HEK293 (cell line): Measurements from ENCODE around the gene MAP6.

Experiments used
- EGR2 ChIP-seq: fragments of 450-650 bp; formaldehyde crosslinking; IDR thresholded peaks from 2 replicates; pipeline ENCODE4 v1.5.1; 2016; ENCODE audit warnings: low read depth, missing biosample characterization, missing genetic modification characterization
- IKZF3 ChIP-seq: fragments of 450-650 bp; IDR thresholded peaks from 2 replicates; pipeline ENCODE4 v1.5.0; 2018; ENCODE audit warnings: missing biosample characterization, mild to moderate bottlenecking, missing genetic modification characterization, moderate library complexity
- MZF1 ChIP-seq: fragments of 450-650 bp; formaldehyde crosslinking; IDR thresholded peaks from 2 replicates; pipeline ENCODE4 v1.5.1; 2017; ENCODE audit warnings: missing biosample characterization, missing genetic modification characterization, borderline replicate concordance
- OVOL3 ChIP-seq: fragments of 450-650 bp; formaldehyde crosslinking; IDR thresholded peaks from 2 replicates; pipeline ENCODE4 v1.5.1; 2016; ENCODE audit warnings: missing biosample characterization, missing genetic modification characterization
- RBAK ChIP-seq: fragments of 450-650 bp; formaldehyde crosslinking; IDR thresholded peaks from 2 replicates; pipeline ENCODE4 v1.5.1; 2016; ENCODE audit warnings: missing biosample characterization, missing genetic modification characterization
- TRIM28 ChIP-seq: IDR thresholded peaks from 2 replicates; pipeline ENCODE4 v1.6.1; 2011; ENCODE audit warnings: low read length, control low read depth, borderline replicate concordance
- ZBTB17 ChIP-seq: fragments of 450-650 bp; formaldehyde crosslinking; IDR thresholded peaks from 2 replicates; pipeline ENCODE4 v1.5.1; 2016; ENCODE audit warnings: missing biosample characterization, missing genetic modification characterization
- ZFP3 ChIP-seq: fragments of 450-650 bp; formaldehyde crosslinking; IDR thresholded peaks from 2 replicates; pipeline ENCODE4 v1.5.1; 2016; ENCODE audit warnings: low read depth, missing biosample characterization, missing genetic modification characterization
- ZNF121 ChIP-seq: fragments of 450-650 bp; formaldehyde crosslinking; IDR thresholded peaks from 2 replicates; pipeline ENCODE4 v1.5.1; 2016; ENCODE audit warnings: missing biosample characterization, missing genetic modification characterization
- ZNF133 ChIP-seq: fragments of 450-650 bp; formaldehyde crosslinking; IDR thresholded peaks from 2 replicates; pipeline ENCODE4 v1.5.1; 2016; ENCODE audit warnings: missing biosample characterization, missing genetic modification characterization
- ZNF138 ChIP-seq: fragments of 450-650 bp; formaldehyde crosslinking; IDR thresholded peaks from 2 replicates; pipeline ENCODE4 v1.5.1; 2016; ENCODE audit warnings: missing biosample characterization, missing genetic modification characterization, borderline replicate concordance
- ZNF16 ChIP-seq: fragments of 450-650 bp; formaldehyde crosslinking; IDR thresholded peaks from 2 replicates; pipeline ENCODE4 v1.5.1; 2016; ENCODE audit warnings: low read depth, missing biosample characterization, missing genetic modification characterization
- ZNF175 ChIP-seq: fragments of 450-650 bp; formaldehyde crosslinking; IDR thresholded peaks from 2 replicates; pipeline ENCODE4 v1.5.1; 2016; ENCODE audit warnings: missing biosample characterization, missing genetic modification characterization
- ZNF221 ChIP-seq: fragments of 450-650 bp; formaldehyde crosslinking; IDR thresholded peaks from 2 replicates; pipeline ENCODE4 v1.5.1; 2017; ENCODE audit warnings: missing biosample characterization, missing genetic modification characterization, borderline replicate concordance
- ZNF223 ChIP-seq: fragments of 450-650 bp; formaldehyde crosslinking; IDR thresholded peaks from 2 replicates; pipeline ENCODE4 v1.5.1; 2016; ENCODE audit warnings: missing biosample characterization, missing genetic modification characterization
- ZNF266 ChIP-seq: fragments of 450-650 bp; formaldehyde crosslinking; IDR thresholded peaks from 2 replicates; pipeline ENCODE4 v1.5.1; 2016; ENCODE audit warnings: missing biosample characterization, missing genetic modification characterization, low read depth
- ZNF335 ChIP-seq: fragments of 450-650 bp; formaldehyde crosslinking; conservative IDR thresholded peaks from 2 replicates; pipeline ENCODE4 v1.5.1; 2016; ENCODE audit warnings: missing biosample characterization, missing genetic modification characterization
- ZNF350 ChIP-seq: fragments of 450-650 bp; formaldehyde crosslinking; IDR thresholded peaks from 2 replicates; pipeline ENCODE4 v1.5.0; 2017; ENCODE audit warnings: missing biosample characterization, mild to moderate bottlenecking, missing genetic modification characterization
- ZNF354C ChIP-seq: fragments of 450-650 bp; formaldehyde crosslinking; IDR thresholded peaks from 2 replicates; pipeline ENCODE4 v1.5.1; 2016; ENCODE audit warnings: missing biosample characterization, missing genetic modification characterization, low read depth, borderline replicate concordance
- ZNF366 ChIP-seq: fragments of 450-650 bp; formaldehyde crosslinking; conservative IDR thresholded peaks from 2 replicates; pipeline ENCODE4 v1.5.1; 2016; ENCODE audit warnings: missing biosample characterization, missing genetic modification characterization
- ZNF529 ChIP-seq: fragments of 450-650 bp; formaldehyde crosslinking; IDR thresholded peaks from 2 replicates; pipeline ENCODE4 v1.5.1; 2017; ENCODE audit warnings: missing genetic modification characterization, missing biosample characterization; ENCODE audit not compliant: insufficient replicate concordance
- ZNF555 ChIP-seq: fragments of 450-650 bp; formaldehyde crosslinking; conservative IDR thresholded peaks from 2 replicates; pipeline ENCODE4 v1.5.1; 2017; ENCODE audit warnings: missing biosample characterization, mild to moderate bottlenecking, missing genetic modification characterization, inconsistent platforms
- ZNF658 ChIP-seq: fragments of 450-650 bp; formaldehyde crosslinking; IDR thresholded peaks from 2 replicates; pipeline ENCODE4; 2016; ENCODE audit warnings: missing biosample characterization, missing genetic modification characterization
- ZNF747 ChIP-seq: fragments of 450-650 bp; formaldehyde crosslinking; IDR thresholded peaks from 2 replicates; pipeline ENCODE4 v1.5.1; 2016; ENCODE audit warnings: missing biosample characterization, missing genetic modification characterization
- ZSCAN23 ChIP-seq: fragments of 450-650 bp; formaldehyde crosslinking; IDR thresholded peaks from 2 replicates; pipeline ENCODE4 v1.5.1; 2016; ENCODE audit warnings: missing biosample characterization, missing genetic modification characterization
- ZXDB ChIP-seq: fragments of 450-650 bp; formaldehyde crosslinking; IDR thresholded peaks from 2 replicates; pipeline ENCODE4 v1.5.1; 2016; ENCODE audit warnings: missing biosample characterization, missing genetic modification characterization
- TF ChIP-seq, protein P1 (sequence below): fragments of 450-650 bp; formaldehyde crosslinking; IDR thresholded peaks from 2 replicates; pipeline ENCODE4 v1.5.1; 2016; ENCODE audit warnings: missing biosample characterization, missing genetic modification characterization
- TF ChIP-seq, protein P2 (sequence below): fragments of 450-650 bp; formaldehyde crosslinking; IDR thresholded peaks from 2 replicates; pipeline ENCODE4 v1.5.1; 2016; ENCODE audit warnings: missing biosample characterization, missing genetic modification characterization, borderline replicate concordance
- TF ChIP-seq, protein P3 (sequence below): IDR thresholded peaks from 2 replicates; pipeline ENCODE4 v1.6.1; 2011; ENCODE audit warnings: mild to moderate bottlenecking, low read depth, low read length, borderline replicate concordance
- TF ChIP-seq, protein P4 (sequence below): fragments of 450-650 bp; formaldehyde crosslinking; IDR thresholded peaks from 2 replicates; pipeline ENCODE4 v1.5.1; 2016; ENCODE audit warnings: missing biosample characterization, missing genetic modification characterization
- TF ChIP-seq, protein P5 (sequence below): fragments of 450-650 bp; formaldehyde crosslinking; IDR thresholded peaks from 2 replicates; pipeline ENCODE4 v1.5.1; 2016; ENCODE audit warnings: missing biosample characterization, missing genetic modification characterization
- TF ChIP-seq, protein P6 (sequence below): fragments of 450-650 bp; formaldehyde crosslinking; IDR thresholded peaks from 2 replicates; pipeline ENCODE4 v1.5.1; 2016; ENCODE audit warnings: missing biosample characterization, missing genetic modification characterization

MAP6 gene

DNA sequence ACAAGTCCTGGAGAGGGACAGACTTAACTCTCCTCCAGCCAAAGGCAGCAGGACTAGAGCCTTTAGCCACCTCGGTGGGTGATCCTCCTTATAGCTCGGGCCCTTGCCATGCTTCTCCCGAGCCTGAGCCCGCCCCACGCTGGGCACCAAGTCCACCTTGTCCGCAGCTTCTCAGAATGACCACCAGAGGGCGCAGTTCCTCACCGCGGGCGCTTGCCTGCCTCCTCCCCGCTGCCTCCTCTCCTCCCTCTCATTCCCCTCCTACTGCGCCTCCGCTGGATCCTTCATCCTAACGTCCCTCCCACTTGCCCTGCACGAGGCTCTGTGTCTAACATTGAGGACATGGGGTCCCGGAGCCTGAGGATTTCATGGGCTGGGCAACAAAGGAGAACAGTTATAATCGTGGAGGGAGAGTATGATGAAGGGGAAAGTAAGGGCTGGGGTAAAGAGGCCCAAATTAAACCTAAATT lies 37.5 kb upstream of the MAP6 start (continued):
- TF ChIP-seq EGR2 (tag by site-specific recombination): peak; percentile 88
- TF ChIP-seq, protein P1, sequence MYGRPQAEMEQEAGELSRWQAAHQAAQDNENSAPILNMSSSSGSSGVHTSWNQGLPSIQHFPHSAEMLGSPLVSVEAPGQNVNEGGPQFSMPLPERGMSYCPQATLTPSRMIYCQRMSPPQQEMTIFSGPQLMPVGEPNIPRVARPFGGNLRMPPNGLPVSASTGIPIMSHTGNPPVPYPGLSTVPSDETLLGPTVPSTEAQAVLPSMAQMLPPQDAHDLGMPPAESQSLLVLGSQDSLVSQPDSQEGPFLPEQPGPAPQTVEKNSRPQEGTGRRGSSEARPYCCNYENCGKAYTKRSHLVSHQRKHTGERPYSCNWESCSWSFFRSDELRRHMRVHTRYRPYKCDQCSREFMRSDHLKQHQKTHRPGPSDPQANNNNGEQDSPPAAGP (tag by site-specific recombination): no peak
- no peak for TF ChIP-seq ZNF133 (tag by site-specific recombination)
- TF ChIP-seq ZBTB17 (tag by site-specific recombination): peak; percentile 36; the same call in 1 of the 2 replicates
- no peak for TF ChIP-seq ZNF138
- TF ChIP-seq, protein P2, sequence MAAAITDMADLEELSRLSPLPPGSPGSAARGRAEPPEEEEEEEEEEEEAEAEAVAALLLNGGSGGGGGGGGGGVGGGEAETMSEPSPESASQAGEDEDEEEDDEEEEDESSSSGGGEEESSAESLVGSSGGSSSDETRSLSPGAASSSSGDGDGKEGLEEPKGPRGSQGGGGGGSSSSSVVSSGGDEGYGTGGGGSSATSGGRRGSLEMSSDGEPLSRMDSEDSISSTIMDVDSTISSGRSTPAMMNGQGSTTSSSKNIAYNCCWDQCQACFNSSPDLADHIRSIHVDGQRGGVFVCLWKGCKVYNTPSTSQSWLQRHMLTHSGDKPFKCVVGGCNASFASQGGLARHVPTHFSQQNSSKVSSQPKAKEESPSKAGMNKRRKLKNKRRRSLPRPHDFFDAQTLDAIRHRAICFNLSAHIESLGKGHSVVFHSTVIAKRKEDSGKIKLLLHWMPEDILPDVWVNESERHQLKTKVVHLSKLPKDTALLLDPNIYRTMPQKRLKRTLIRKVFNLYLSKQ (tag by site-specific recombination): no peak
- no peak for TF ChIP-seq RBAK
- no peak for TF ChIP-seq ZNF175 (tag by site-specific recombination)
- TF ChIP-seq, protein P3, sequence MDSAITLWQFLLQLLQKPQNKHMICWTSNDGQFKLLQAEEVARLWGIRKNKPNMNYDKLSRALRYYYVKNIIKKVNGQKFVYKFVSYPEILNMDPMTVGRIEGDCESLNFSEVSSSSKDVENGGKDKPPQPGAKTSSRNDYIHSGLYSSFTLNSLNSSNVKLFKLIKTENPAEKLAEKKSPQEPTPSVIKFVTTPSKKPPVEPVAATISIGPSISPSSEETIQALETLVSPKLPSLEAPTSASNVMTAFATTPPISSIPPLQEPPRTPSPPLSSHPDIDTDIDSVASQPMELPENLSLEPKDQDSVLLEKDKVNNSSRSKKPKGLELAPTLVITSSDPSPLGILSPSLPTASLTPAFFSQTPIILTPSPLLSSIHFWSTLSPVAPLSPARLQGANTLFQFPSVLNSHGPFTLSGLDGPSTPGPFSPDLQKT: no peak
- TF ChIP-seq ZFP3 (tag by site-specific recombination): no peak
- TF ChIP-seq ZNF354C: no peak
- TF ChIP-seq, protein P4, sequence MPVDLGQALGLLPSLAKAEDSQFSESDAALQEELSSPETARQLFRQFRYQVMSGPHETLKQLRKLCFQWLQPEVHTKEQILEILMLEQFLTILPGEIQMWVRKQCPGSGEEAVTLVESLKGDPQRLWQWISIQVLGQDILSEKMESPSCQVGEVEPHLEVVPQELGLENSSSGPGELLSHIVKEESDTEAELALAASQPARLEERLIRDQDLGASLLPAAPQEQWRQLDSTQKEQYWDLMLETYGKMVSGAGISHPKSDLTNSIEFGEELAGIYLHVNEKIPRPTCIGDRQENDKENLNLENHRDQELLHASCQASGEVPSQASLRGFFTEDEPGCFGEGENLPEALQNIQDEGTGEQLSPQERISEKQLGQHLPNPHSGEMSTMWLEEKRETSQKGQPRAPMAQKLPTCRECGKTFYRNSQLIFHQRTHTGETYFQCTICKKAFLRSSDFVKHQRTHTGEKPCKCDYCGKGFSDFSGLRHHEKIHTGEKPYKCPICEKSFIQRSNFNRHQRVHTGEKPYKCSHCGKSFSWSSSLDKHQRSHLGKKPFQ: no peak
- TF ChIP-seq ZNF221 (tag by site-specific recombination): no peak
- TF ChIP-seq, protein P5, sequence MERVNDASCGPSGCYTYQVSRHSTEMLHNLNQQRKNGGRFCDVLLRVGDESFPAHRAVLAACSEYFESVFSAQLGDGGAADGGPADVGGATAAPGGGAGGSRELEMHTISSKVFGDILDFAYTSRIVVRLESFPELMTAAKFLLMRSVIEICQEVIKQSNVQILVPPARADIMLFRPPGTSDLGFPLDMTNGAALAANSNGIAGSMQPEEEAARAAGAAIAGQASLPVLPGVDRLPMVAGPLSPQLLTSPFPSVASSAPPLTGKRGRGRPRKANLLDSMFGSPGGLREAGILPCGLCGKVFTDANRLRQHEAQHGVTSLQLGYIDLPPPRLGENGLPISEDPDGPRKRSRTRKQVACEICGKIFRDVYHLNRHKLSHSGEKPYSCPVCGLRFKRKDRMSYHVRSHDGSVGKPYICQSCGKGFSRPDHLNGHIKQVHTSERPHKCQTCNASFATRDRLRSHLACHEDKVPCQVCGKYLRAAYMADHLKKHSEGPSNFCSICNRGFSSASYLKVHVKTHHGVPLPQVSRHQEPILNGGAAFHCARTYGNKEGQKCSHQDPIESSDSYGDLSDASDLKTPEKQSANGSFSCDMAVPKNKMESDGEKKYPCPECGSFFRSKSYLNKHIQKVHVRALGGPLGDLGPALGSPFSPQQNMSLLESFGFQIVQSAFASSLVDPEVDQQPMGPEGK: no peak; the same call in 1 of the 2 replicates
- TF ChIP-seq ZNF16 (tag by site-specific recombination): 0 out of 2 replicates have a peak, but pooled peaks have one; percentile 40
- TF ChIP-seq MZF1: peak; percentile 83; the same call in 1 of the 2 replicates
- TF ChIP-seq, protein P6, sequence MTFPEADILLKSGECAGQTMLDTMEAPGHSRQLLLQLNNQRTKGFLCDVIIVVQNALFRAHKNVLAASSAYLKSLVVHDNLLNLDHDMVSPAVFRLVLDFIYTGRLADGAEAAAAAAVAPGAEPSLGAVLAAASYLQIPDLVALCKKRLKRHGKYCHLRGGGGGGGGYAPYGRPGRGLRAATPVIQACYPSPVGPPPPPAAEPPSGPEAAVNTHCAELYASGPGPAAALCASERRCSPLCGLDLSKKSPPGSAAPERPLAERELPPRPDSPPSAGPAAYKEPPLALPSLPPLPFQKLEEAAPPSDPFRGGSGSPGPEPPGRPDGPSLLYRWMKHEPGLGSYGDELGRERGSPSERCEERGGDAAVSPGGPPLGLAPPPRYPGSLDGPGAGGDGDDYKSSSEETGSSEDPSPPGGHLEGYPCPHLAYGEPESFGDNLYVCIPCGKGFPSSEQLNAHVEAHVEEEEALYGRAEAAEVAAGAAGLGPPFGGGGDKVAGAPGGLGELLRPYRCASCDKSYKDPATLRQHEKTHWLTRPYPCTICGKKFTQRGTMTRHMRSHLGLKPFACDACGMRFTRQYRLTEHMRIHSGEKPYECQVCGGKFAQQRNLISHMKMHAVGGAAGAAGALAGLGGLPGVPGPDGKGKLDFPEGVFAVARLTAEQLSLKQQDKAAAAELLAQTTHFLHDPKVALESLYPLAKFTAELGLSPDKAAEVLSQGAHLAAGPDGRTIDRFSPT (tag by site-specific recombination): no peak
- TF ChIP-seq TRIM28: no peak
- TF ChIP-seq ZNF266 (tag by site-specific recombination): no peak
- TF ChIP-seq ZNF121 (tag by site-specific recombination): no peak
- no peak for TF ChIP-seq ZNF335 (tag by site-specific recombination)
- peak; percentile 42; the same call in 1 of the 2 replicates for TF ChIP-seq ZNF366
- TF ChIP-seq IKZF3 (tag by site-specific recombination): 0 out of 2 replicates have a peak, but pooled peaks have one; percentile 45
- TF ChIP-seq ZSCAN23 (tag by site-specific recombination): no peak
- TF ChIP-seq ZNF555: no peak
- no peak for TF ChIP-seq ZNF529 (tag by site-specific recombination)
- no peak for TF ChIP-seq ZNF350 (tag by site-specific recombination)
- TF ChIP-seq ZNF223 (tag by site-specific recombination): no peak
- TF ChIP-seq ZNF747 (tag by site-specific recombination): no peak
- TF ChIP-seq ZNF658 (tag by site-specific recombination): no peak
- no peak for TF ChIP-seq OVOL3 (tag by site-specific recombination)
- TF ChIP-seq ZXDB (tag by site-specific recombination): no peak
